ENCODE data around the gene ATP2B2. TPM values are rescaled to one million over a fixed set of nuclear protein-coding genes. Genes with fewer than 3 reads are reported as not detected.

ATP2B2 gene
- total RNA-seq, 3 donors from 2014 or later, result 0.05 TPM; not detected in 2

GRCh38 chr3:10455545-10455914, 49.9 kb downstream of the ATP2B2 start:
- DNase-seq, result no peak
- H3K36me3 Mint-ChIP-seq (ENCODE audit: insufficient read depth), result no peaks in the 10 kb centered on the region
- no peak for ATAC-seq
- H3K4me3 Mint-ChIP-seq, result no peak overlapping the region
- H3K9me3 Mint-ChIP-seq, result no peaks in the 10 kb centered on the region
- peaks cover 24% of the 10 kb centered on the region for H3K27me3 Mint-ChIP-seq (ENCODE audit: low read depth)
- H3K4me1 Mint-ChIP-seq (ENCODE audit: low read depth), result no peaks in the 10 kb centered on the region

GRCh38 chr3:10454907-10455544, 50.4 kb downstream of the ATP2B2 start:
- Mint-ChIP-seq H3K36me3 (ENCODE audit: insufficient read depth) (no peaks in the 10 kb centered on the region), H3K4me3 (no peak overlapping the region), H3K9me3 (no peaks in the 10 kb centered on the region), H3K27me3 (ENCODE audit: low read depth) (peaks cover 24% of the 10 kb centered on the region), H3K4me1 (ENCODE audit: low read depth) (no peaks in the 10 kb centered on the region)
- no peak for ATAC-seq
- no peak for DNase-seq

- no peaks in the 10 kb centered on the region for H3K36me3 Mint-ChIP-seq (ENCODE audit: insufficient read depth)
Measured at GRCh38 chr3:10453431-10454163, 51.8 kb downstream of the ATP2B2 start.

GRCh38 chr3:10450494-10451440, 54.6 kb downstream of the ATP2B2 start:
- ATAC-seq, result no peak
- DNase-seq, result no peak
- Mint-ChIP-seq H3K4me1 (ENCODE audit: low read depth) (no peaks in the 10 kb centered on the region), H3K36me3 (ENCODE audit: insufficient read depth) (no peaks in the 10 kb centered on the region), H3K9me3 (no peaks in the 10 kb centered on the region), H3K27me3 (ENCODE audit: low read depth) (peaks cover 13% of the 10 kb centered on the region), H3K4me3 (no peak overlapping the region)

More at GRCh38 chr3:10453431-10454163, 51.8 kb downstream of the ATP2B2 start:
- ATAC-seq, result no peak
- no peaks in the 10 kb centered on the region for H3K9me3 Mint-ChIP-seq
- DNase-seq, result no peak
- peaks cover 24% of the 10 kb centered on the region for H3K27me3 Mint-ChIP-seq (ENCODE audit: low read depth)
- no peaks in the 10 kb centered on the region for H3K4me1 Mint-ChIP-seq (ENCODE audit: low read depth)
- H3K4me3 Mint-ChIP-seq, result no peak overlapping the region

- Mint-ChIP-seq H3K9me3 (no peaks in the 10 kb centered on the region), H3K4me1 (ENCODE audit: low read depth) (no peaks in the 10 kb centered on the region), H3K36me3 (ENCODE audit: insufficient read depth) (no peaks in the 10 kb centered on the region), H3K4me3 (no peak overlapping the region), H3K27me3 (ENCODE audit: low read depth) (peaks cover 11% of the 10 kb centered on the region)
- DNase-seq, result no peak
- ATAC-seq, result no peak
Measured at GRCh38 chr3:10449436-10449835, 56.0 kb downstream of the ATP2B2 start.

- no peaks in the 10 kb centered on the region for H3K36me3 Mint-ChIP-seq (ENCODE audit: insufficient read depth)
- no peaks in the 10 kb centered on the region for H3K4me1 Mint-ChIP-seq (ENCODE audit: low read depth)
- H3K9me3 Mint-ChIP-seq, result no peaks in the 10 kb centered on the region
- H3K27me3 Mint-ChIP-seq (ENCODE audit: low read depth), result peaks cover 9% of the 10 kb centered on the region
- ATAC-seq (no peak), DNase-seq (no peak)
- no peak overlapping the region for H3K4me3 Mint-ChIP-seq
Measured at GRCh38 chr3:10448544-10448943, 56.8 kb downstream of the ATP2B2 start.

- ATAC-seq, result no peak
- no peaks in the 10 kb centered on the region for H3K36me3 Mint-ChIP-seq (ENCODE audit: insufficient read depth)
- H3K27me3 Mint-ChIP-seq (ENCODE audit: low read depth), result peaks cover 9% of the 10 kb centered on the region
- DNase-seq, result no peak
- H3K9me3 Mint-ChIP-seq, result no peaks in the 10 kb centered on the region
- H3K4me3 Mint-ChIP-seq, result no peak overlapping the region
- no peaks in the 10 kb centered on the region for H3K4me1 Mint-ChIP-seq (ENCODE audit: low read depth)
Measured at GRCh38 chr3:10447527-10448260, 57.7 kb downstream of the ATP2B2 start.

- H3K4me3 Mint-ChIP-seq, result no peak overlapping the region
- no peaks in the 10 kb centered on the region for H3K4me1 Mint-ChIP-seq (ENCODE audit: low read depth)
- no peak for ATAC-seq
Measured at GRCh38 chr3:10447110-10447509, 58.3 kb downstream of the ATP2B2 start.

GRCh38 chr3:10445561-10446175, 59.7 kb downstream of the ATP2B2 start:
- no peaks in the 10 kb centered on the region for H3K4me1 Mint-ChIP-seq (ENCODE audit: low read depth)
- H3K36me3 Mint-ChIP-seq (ENCODE audit: insufficient read depth), result no peaks in the 10 kb centered on the region
- no peak overlapping the region for H3K4me3 Mint-ChIP-seq
- H3K9me3 Mint-ChIP-seq, result no peaks in the 10 kb centered on the region
- ATAC-seq (no peak), DNase-seq (no peak)
- no peaks in the 10 kb centered on the region for H3K27me3 Mint-ChIP-seq (ENCODE audit: low read depth)

More at GRCh38 chr3:10447110-10447509, 58.3 kb downstream of the ATP2B2 start:
- no peaks in the 10 kb centered on the region for H3K9me3 Mint-ChIP-seq
- H3K27me3 Mint-ChIP-seq (ENCODE audit: low read depth), result peaks cover 5% of the 10 kb centered on the region
- no peak for DNase-seq
- H3K36me3 Mint-ChIP-seq (ENCODE audit: insufficient read depth), result no peaks in the 10 kb centered on the region

GRCh38 chr3:10444511-10444910, 60.9 kb downstream of the ATP2B2 start:
- H3K9me3 Mint-ChIP-seq, result no peaks in the 10 kb centered on the region
- H3K36me3 Mint-ChIP-seq (ENCODE audit: insufficient read depth), result no peaks in the 10 kb centered on the region
- no peak for ATAC-seq
- H3K4me3 Mint-ChIP-seq, result no peak overlapping the region
- no peaks in the 10 kb centered on the region for H3K27me3 Mint-ChIP-seq (ENCODE audit: low read depth)
- DNase-seq, result no peak
- no peaks in the 10 kb centered on the region for H3K4me1 Mint-ChIP-seq (ENCODE audit: low read depth)

- no peaks in the 10 kb centered on the region for H3K4me1 Mint-ChIP-seq (ENCODE audit: low read depth)
- no peaks in the 10 kb centered on the region for H3K27me3 Mint-ChIP-seq (ENCODE audit: low read depth)
- ATAC-seq (no peak), DNase-seq (no peak)
- H3K9me3 Mint-ChIP-seq, result no peaks in the 10 kb centered on the region
- H3K36me3 Mint-ChIP-seq (ENCODE audit: insufficient read depth), result no peaks in the 10 kb centered on the region
- no peak overlapping the region for H3K4me3 Mint-ChIP-seq
Measured at GRCh38 chr3:10444110-10444429, 61.3 kb downstream of the ATP2B2 start.

GRCh38 chr3:10443272-10444109, 61.9 kb downstream of the ATP2B2 start:
- Mint-ChIP-seq H3K4me1 (ENCODE audit: low read depth) (peaks cover under 1% of the 10 kb centered on the region), H3K9me3 (no peaks in the 10 kb centered on the region), H3K36me3 (ENCODE audit: insufficient read depth) (no peaks in the 10 kb centered on the region), H3K4me3 (no peak overlapping the region), H3K27me3 (ENCODE audit: low read depth) (no peaks in the 10 kb centered on the region)
- no peak for DNase-seq
- no peak for ATAC-seq

- Mint-ChIP-seq H3K36me3 (ENCODE audit: insufficient read depth) (no peaks in the 10 kb centered on the region), H3K9me3 (no peaks in the 10 kb centered on the region), H3K4me3 (no peak overlapping the region), H3K27me3 (ENCODE audit: low read depth) (no peaks in the 10 kb centered on the region), H3K4me1 (ENCODE audit: low read depth) (peaks cover 12% of the 10 kb centered on the region)
- DNase-seq (no peak), ATAC-seq (no peak)
Measured at GRCh38 chr3:10442151-10442795, 63.1 kb downstream of the ATP2B2 start.

All from activated T-cell treated with anti-CD3 and anti-CD28 coated beads, Interleukin-2, amount 50 U/mL, for 4 hours (primary cell).